Measurements from ENCODE around the gene LRRC2.
A peak's percentile ranks its signal among the peaks of the same experiment; 100 is the strongest.
"Not testable (repeated sequence)": the region's sequence is repeated elsewhere in the genome, so short reads cannot be mapped to it uniquely, and the experiment has no call there.

The LRRC2 gene, protein sequence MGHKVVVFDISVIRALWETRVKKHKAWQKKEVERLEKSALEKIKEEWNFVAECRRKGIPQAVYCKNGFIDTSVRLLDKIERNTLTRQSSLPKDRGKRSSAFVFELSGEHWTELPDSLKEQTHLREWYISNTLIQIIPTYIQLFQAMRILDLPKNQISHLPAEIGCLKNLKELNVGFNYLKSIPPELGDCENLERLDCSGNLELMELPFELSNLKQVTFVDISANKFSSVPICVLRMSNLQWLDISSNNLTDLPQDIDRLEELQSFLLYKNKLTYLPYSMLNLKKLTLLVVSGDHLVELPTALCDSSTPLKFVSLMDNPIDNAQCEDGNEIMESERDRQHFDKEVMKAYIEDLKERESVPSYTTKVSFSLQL

DNA sequence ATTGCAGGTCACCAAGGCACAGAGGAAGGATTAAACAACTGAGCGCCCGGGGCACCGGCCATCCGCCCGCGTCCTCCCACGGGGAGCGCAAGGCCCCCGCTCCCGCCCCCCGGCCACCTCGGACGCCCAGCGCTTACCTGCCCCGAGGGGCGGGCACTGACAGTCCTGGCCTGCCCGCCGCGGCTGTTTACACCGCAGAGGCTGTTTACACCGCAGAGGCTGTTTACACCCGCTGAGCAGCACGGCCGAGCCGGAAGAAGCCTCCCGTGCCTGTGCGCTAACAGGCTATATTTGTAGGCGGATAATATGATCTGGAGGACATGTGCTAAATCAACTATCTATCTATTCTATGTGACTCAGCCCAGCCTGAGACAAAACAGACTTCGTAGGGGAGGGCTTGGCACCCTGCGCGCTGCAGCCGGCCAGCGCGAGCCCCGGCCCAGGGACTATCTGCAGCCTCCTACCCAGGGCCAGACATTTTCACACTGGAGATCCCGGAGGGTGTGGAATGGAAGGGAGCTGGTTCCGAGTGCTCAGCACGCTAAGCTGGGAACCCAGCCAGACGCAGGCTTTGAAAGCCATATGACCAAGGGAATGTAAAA lies at the start of gene LRRC2:
Gene LRRC2, minus strand, starts transcription at position 263 of the 602 bp plus-strand sequence. CDS start 14,711 bp downstream, outside the sequence.
- no peak for DNase-seq

DNA sequence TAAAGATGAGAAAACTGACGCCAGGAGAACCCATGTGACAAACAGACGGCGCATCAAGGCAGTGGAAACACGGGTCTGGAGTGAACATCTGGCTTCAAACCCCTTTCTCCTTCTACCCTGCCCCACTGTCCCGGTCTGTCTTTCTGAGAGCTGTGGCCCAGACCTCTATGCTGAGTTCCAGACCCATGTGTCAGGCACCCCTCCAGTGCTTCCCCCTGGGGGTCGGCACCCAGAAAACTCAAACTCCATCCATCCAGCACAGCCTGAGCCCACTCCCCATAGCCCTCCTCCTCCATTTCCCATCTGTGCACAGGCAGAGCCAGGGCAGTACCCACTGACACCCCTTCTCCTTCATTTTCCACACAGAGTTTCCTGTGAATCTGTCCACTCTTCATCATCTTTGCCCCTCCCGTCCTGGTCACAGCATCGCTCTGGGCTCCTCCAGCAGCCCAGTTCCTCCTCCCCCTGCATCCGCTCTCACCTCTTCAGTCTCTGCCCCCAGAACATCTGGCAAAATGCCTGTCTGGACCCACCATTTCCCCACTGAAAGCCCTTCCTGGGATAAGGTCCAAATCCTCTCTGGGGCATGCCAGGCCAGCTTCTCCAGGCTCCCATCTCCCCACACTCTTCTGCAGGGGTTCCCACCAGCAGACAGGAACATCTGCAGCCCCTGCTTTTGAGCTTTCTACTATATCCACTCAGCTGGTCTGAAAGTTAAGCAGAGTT lies 49.1 kb upstream of the LRRC2 start:
- DNase-seq: no peak

DNA sequence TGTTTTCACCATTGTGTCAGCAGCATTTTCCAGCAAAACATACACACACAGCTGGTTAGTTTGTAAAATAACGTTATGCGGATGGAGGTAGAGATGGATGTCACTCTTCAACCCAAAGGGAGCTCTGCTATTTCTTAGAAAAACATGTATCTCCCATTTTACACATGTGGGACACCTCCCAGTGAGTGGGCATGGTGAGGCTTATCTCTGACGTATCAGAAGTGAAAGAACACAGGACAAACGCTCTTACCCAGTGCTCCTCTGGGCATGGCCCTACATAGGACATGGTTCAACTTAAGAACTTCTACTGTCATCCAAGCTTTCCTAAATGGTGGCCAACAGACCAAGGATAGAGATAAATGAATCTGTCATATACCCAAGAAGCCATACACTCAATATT lies 48.3 kb upstream of the LRRC2 start:
- no peak for DNase-seq

DNA sequence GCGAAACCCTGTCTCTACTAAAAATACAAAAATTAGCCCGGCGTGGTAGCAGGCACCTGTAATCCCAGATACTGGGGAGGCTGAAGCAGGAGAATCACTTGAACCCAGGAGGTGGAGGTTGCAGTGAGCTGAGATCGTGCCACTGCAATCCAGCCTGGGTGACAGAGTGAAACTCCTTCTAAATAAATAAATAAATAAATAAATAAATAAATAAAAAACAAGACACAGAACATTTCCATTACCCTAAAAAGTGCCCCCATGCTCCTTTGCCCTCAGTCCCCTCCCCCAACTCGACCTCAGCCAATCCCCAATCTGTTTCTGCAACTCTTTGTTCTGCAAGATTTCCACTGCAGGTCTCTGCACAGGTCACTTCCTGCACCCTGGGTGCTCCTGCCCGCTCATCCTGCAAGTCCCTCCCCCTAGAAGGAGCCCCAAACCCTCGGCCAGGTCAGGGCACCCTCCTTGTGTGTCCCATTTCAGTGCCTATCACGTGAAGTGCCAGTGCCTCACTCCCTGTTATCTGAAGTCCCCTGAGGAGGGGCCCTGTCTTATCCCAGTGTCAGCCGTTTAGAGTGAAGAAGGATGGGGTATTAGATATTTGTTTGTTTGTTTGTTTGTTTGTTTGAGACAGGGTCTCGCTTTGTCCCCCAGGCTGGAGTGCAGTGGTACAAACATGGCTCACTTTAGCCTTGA lies 47.4 kb upstream of the LRRC2 start:
- no peak for DNase-seq

DNA sequence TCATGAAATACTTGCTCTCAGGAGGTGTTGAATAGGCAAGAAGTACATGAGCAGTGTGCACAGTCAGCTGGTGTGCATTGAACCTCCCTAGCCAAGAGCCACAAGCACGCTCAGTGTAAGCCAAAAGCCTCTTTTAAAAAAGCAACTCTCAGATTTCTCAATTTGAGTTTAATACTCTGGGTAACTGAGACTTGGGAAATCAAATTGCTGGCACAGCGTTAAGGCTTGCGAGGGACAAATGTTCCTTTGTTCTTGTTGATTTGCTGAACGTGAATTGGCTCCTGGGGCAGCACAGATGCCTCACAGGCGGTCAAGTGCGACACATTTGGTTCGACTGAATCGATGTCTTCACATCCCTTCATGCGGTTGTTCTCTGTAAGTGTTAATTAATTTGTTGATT lies 46.2 kb upstream of the LRRC2 start, which contains the start of gene FAM240A:
Gene FAM240A, plus strand, starts transcription at position 202 of the 400 bp plus-strand sequence. Its CDS starts 159 bp downstream, at position 361.
- DNase-seq: peak; percentile 42

DNA sequence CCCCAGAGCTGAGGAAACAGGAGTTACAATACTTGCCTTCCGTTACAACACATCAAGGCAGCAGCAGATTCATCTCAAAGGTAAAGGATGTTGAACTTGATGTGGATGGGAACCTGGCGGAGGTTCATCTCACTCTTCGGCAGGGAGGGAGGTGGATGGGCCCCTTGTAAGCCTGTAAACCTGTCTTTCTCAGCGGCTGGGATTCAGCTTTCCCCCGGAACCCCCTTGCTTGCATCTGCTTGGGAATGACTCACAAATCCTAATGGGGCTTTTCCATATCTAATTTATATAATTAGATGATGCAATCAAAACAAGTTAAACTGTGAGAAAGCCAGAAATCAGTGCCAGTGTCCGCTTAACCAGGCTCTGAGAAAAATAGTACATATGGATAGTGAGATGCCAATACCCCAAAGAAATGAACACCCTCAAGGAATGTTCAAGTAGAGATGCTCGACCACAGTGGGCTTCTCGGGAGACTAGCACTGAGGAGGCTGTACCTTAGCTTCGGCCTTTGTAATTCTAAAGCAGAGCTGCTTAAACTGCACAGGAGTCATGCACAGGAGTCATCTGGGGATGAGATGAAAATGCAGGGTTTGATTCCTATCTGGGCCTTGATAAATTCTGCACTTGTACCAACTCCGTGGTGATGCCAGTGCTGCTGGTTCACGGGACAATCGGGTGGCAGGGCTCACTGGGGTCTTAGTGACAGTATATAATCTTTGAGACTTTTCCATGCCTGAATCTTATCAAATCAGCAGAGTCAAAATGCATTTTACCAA lies 44.0 kb upstream of the LRRC2 start:
- no peak for DNase-seq

DNA sequence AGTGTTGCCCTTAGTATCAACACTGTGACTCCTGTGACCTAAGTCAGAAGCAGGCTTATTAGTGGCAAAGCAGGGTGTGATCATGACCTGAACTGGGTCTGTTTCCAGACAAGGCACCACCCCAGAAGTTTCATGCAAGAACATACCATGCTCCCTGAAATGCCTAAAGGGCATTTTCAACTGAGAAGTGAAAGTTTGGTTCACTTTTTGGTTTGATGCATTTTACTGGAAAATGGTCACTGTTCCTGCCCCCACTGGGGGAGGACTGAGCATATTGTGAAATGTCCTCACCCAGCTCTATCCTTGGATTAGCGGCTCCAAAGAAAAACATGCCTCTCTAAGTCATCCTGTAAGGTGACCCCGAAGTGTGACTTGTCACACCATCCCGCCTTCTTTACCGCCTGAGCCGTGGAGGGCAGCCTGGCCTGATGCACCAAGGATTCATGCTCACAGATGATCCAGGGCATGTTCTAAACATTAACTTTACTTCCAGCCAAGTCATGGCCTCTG lies 43.2 kb upstream of the LRRC2 start:
- no peak for DNase-seq

DNA sequence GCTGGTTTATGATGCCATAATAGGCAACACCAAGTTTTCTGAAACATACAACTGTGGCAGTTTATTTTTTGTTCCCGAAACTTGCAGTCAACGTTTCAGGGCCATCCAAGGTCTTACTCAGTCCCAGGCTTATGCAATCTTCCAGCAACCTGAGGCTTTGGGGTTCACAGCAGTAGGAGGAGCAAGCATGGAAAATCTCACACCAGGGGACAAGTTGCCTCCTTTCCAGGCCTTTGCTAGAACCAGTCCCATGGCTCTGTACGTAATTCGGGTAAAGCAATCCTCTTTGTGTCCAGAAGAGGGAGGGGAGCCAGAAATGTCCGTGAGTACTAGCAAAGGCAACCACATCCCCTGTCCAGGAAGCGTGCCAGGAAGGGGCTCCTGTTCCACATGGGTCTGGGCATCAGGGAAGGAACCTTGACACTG lies 41.5 kb upstream of the LRRC2 start:
- no peak for DNase-seq

DNA sequence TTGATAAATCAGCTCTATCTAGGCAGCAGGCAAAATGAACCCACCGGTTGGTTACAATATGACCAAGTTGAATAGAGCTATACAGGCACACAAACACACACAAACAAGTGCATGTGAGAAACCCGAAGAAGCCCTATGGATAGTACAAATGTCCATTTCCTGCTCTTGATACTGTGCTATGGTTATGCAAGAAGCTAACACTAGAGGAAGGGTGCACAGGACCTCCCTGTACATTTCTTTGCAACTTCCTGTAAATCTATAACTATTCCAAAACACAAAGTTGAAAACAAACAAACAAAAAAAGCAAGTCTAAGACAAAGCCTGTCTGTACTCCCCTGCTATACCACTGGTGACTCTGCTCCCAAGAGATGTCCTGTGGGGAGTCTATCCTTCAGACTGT lies 38.0 kb upstream of the LRRC2 start:
- DNase-seq: no peak

DNA sequence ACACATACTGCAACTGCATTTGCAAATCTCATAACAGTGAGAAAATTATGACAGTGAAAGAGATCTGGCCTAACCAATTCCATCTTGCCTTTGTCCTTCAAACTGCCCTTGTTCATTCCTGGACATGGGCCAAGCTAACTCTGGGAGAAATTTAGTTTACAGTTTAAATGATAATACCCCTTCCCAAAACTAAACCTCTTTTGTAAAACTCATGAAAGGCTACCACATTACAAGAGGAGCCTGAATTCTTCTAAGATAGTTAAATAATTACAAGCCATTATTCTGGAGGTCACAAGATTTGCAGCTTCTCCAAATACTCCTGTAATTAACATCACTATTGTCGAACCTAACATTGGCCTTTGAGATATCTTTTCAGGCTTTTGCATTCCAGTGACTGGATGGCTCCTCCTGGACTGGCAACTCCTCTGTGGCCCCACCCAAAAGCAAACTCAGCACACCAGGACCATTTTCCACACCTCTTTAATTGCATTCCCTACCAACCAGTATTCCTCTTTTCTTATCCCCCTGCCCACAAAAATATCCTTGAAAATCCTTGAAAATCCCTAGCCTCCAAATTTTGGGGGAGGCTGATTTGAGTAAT lies 37.4 kb upstream of the LRRC2 start:
- DNase-seq: no peak

DNA sequence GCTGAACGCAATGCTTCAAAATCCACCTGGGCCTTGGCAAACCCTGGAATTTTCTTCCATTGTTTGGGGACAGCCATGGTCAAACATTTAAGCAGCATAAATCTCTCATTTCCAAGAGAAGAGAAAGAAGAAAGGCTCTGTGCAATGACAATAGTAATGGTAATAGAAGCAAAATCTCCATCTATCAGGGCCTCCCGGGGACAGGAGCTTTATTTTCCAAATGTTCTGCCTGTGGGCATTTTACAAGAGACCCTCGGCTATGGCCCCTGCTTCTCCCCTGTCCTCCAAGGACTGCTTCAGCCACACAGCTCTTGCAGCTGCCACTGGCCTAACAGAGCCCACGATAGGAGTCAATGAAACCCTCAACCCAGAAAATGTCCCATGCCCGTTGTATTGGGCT lies 33.5 kb upstream of the LRRC2 start:
- no peak for DNase-seq

DNA sequence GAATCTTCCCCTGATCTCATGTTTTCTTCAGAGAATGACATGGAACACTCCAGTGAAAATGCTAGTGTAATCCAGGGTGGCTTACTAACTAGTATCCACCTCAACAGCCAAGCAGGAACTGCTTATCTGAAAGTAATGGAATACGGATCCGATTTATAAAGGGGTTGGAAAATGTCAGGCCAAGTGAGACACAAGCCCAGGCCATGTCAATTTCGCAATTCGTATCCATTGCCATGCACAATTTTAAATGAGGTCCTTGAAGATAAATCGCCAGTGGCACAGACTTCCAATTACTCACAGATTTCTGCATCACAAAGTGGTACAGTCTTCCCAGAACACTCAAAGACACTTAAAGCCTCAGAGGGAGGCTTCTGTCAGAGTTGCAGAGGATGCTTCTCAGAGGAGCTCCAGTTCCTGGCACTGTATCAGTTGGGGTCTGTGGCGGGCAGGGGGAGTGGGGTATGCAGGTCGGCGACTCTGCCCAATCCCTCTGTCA lies 29.8 kb upstream of the LRRC2 start:
- no peak for DNase-seq

DNA sequence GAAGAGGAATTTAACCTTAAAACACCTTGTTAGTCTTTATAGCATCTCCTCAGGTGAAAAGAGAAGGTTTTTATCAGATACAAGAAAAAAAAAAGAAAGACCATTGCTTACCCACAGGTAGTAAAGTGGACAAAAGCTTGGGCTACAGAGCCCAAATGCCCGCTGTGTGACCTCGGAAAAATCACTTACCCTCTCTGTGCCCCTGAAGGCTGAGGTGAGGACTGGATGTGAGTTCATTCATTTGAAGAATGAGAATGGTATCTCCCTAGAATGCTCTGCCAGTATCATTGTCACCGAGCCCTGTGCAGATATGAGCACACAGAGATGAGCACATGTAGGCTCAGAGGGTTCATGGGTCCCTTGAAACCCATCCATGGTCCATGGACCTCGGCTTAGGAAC lies 28.6 kb upstream of the LRRC2 start:
- DNase-seq: no peak

DNA sequence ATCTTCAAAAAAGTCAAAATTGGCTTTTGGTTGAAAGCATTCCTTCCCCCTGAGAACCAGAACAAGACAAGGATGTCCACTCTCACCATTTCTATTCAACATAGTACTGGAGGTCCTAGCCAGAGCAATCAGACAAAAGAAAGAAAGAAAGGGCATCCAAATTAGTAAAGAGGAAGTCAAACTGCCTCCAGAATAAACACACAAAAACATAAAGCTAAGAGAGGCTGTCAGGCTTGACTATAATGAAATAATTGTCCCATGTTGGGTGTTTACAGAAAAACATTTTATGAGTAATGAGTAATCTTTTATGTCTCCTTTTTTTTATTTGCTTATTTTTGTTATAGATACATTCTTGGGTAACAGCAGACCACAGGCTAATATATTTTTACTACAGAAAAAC lies 27.9 kb upstream of the LRRC2 start:
- no peak for DNase-seq

DNA sequence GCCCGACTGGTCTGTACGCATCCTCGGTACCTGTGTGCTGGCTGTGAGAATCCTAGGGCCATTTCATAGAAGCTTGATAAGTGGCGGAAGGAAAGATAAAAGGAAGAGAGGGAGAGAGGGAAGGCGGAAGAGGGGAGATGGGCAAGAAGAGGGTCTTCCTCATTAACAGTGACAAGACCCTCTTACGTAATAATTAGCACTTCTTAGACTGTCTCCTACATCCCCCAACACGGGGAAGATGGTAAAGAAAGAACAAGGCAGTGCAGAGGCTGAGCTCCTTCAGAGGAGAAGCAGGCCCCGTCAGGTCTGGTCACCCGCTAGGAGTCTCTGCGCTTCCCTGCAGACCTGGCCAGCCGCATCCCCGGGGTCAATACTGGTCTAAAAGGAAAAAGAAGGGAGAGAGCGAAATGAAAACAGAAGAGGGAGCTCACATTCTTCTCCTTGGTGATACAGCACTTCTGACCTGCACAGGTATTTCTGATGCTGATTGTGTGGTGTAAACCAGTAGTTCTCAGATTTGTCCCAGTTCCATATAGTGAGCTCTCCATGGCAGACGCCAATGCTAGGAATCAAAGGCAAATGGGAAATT lies 27.3 kb upstream of the LRRC2 start:
- DNase-seq: no peak

DNA sequence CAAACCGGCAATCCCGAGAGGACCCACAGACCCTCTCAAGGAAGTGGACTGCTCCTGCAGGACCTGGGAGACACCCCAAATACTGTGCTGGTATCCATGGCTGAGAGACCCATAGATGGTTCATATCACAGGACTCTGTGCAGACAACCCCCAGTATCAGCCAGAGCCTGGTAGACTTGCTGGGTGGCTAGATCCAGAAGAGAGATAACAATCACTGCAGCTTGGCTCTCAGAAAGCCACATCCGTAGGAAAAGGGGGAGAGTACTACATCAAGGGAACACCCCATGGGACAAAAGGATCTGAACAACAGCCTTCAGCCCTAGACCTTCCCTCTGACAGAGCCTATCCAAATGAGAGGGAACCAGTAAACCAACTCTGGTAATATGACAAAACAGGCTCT lies 21.2 kb upstream of the LRRC2 start:
- DNase-seq: not testable (repeated sequence)

DNA sequence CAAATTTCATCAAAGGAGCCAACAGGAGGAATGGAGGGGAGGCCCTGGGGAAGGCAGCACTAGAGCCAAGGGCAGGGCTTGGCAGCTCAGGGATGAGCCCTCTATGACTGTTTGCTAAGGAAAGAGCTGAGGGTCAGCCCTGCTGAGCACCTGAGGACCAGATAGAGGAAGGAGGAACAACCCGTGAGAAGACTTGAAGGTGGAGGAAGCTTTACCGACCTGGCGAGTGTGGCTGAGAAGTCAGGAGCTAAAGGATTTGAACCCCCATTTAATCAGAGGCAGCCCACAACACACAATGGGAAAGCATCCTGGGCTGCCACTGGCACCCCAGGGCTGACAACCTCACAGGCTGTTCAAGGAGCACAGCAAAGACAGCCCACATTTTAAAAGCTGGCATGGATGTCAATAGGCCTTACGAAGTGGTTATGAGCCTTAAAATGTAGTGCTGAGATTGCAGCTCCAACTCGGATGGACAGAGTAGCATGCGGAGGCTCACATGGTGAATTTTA lies 20.7 kb upstream of the LRRC2 start:
- DNase-seq: no peak

DNA sequence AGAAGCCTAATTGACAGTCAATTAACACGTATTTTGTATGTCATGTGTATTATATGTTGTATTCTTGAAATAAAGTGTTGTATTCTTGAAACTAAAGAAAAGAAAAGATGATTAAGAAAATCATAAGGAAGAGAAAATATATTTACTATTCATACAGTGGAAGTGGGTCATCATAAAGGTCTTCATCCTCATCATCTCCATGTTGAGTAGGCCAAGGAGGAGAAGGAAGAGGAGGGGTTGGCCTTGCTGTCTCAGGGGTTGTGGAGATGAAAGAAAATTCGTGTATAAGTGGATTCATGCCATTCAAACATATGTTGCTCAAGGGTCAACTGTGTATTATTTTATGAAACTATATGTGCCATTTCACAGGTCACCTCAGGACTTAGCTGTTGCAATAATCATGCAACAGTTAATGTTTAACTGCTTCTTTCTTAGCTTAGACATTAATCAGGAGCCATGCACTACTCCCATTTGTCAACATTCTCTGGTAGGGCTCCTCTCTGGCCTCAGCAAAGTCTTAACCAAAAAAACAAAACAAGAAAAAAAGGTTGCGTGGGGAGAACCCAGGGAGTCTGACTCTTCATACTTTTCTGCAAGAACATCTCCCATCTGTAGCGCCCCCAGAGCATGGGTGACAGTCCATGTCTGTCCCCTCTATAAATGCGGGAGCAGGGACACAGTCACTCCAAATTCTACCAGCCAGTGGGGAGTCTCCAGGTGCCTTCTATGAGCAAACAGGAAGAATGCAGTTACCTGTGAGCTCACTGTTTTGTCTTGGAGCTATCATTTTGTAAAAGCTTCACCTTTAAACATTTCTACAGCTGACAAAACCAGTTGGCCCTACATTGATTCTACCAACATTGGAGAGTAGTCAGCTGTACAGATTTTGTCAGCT lies 19.9 kb upstream of the LRRC2 start:
- no peak for DNase-seq

DNA sequence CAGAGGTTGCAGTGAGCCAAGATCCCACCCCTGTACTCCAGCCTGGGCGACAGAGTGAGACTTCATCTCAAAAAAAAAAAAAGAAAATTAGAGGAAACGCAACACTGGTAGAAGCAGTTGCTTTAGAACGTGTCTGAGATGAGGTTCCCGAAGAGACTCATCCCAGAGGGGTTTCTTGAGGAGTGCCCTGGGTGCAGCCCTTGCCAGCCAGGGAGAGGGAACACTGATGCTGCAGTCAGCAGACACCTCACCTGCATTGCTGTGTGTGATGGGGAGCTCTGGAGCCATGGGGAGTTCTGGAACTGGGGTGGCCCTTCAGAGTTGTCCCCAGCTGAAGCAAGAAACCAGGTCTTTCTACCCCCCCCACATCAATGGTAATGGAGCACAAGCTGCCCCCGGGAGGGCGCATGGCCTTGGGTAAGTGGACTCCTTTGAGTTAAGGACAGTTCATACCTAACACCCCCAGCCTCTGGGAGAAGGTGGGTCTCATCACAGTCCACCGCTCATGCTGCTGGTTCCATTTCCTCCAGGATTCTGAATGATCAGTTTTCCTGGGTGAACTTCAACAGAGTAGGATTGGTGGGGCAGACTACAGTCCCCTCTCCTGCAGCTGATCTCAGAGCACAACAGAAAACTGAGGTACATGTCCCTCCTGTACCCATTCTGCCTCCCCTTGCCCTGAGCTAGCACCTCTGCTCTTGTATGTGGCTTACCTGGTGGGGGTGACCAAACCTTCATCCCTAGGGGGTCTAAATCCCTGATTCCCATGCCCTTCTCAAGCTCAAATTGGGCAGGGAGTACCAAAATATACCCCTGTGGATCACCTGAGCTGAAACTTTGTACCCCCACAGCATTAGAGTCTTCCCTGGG lies 18.7 kb upstream of the LRRC2 start:
- no peak for DNase-seq

Measured in midbrain (tissue), 1 donor.